ENCODE measurements around the gene CES5A.

GRCh38 chr16:55810451-55810961 is 64.7 kb downstream of the CES5A start:
- TF ChIP-seq, protein P1, sequence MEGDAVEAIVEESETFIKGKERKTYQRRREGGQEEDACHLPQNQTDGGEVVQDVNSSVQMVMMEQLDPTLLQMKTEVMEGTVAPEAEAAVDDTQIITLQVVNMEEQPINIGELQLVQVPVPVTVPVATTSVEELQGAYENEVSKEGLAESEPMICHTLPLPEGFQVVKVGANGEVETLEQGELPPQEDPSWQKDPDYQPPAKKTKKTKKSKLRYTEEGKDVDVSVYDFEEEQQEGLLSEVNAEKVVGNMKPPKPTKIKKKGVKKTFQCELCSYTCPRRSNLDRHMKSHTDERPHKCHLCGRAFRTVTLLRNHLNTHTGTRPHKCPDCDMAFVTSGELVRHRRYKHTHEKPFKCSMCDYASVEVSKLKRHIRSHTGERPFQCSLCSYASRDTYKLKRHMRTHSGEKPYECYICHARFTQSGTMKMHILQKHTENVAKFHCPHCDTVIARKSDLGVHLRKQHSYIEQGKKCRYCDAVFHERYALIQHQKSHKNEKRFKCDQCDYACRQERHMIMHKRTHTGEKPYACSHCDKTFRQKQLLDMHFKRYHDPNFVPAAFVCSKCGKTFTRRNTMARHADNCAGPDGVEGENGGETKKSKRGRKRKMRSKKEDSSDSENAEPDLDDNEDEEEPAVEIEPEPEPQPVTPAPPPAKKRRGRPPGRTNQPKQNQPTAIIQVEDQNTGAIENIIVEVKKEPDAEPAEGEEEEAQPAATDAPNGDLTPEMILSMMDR (IDR thresholded peaks at IDR 0.05), result no peak
- no peak for TF ChIP-seq EZH2 (IDR thresholded peaks at IDR 0.05; ENCODE audit: borderline replicate concordance, insufficient read depth, low read depth, low read length, poor library complexity, severe bottlenecking)

All from B cell (primary cell).